Upper lobe of left lung (tissue), 4 donors: ENCODE data around the gene MLXIPL.

Experiments
- CTCF ChIP-seq, 6 experiments: fragments of 450-650 bp in 4 of 6; fragments of 200-600 bp in 2 of 6; sonication (generic) in 2 of 6; IDR thresholded peaks; one replicate each; pipeline ENCODE4 v1.5.1; 2016 to 2019; ENCODE audit warnings: antibody characterized with exemption in 6 of 6
- EP300 ChIP-seq, 4 donors: sonication (generic); formaldehyde crosslinking; IDR thresholded peaks; one replicate each; pipeline ENCODE4 v1.5.1; 2017; ENCODE audit warnings: antibody characterized with exemption in 4 of 4, control low read depth in 2 of 4
- POLR2A ChIP-seq, 4 donors: fragments of 450-650 bp; IDR thresholded peaks; one replicate each; pipeline ENCODE4 v1.5.1; 2016 to 2017; ENCODE audit warnings: antibody characterized with exemption in 4 of 4, mild to moderate bottlenecking in 2 of 4

- TF ChIP-seq POLR2A (IDR thresholded peaks at IDR 0.05) (no peak), CTCF (IDR thresholded peaks at IDR 0.05) (no peak), EP300 (IDR thresholded peaks at IDR 0.05) (no peak)
These were observed 26.1 kb downstream of the MLXIPL start for GRCh38 chr7:73597978-73598782.
